Smooth muscle cell (in vitro differentiated cells): Measurements from ENCODE around the gene PEX11A. TPM values are rescaled to one million over a fixed set of nuclear protein-coding genes. Genes with fewer than 3 reads are reported as not detected.

ENCODE experiments used
- DNase-seq: peaks from one replicate; lab custom pipeline; 2025; ENCODE audit not compliant: unreplicated experiment; lab: John Stamatoyannopoulos, UW
- H2AFZ ChIP-seq: fragments of 200-600 bp; sonication (generic); 2 replicates; pipeline ENCODE4 v1.6.0; 2016; ENCODE audit warnings: antibody characterized with exemption, low read depth, mild to moderate bottlenecking
- H3F3A ChIP-seq: fragments of 200-600 bp; sonication (generic); 2 replicates; pipeline ENCODE4 v1.6.0; 2017; ENCODE audit warnings: antibody characterized with exemption, low read depth
- H3K27ac ChIP-seq: fragments of 200-600 bp; sonication (generic); 2 replicates; pipeline ENCODE4 v1.5.1; 2016; ENCODE audit warnings: low read depth, mild to moderate bottlenecking
- H3K27me3 ChIP-seq: fragments of 200-600 bp; sonication (generic); 2 replicates; pipeline ENCODE4 v1.6.1; 2016; ENCODE audit warnings: low read depth, mild to moderate bottlenecking
- H3K36me3 ChIP-seq: fragments of 200-600 bp; sonication (generic); 2 replicates; pipeline ENCODE4 v1.5.1; 2016; ENCODE audit warnings: low read depth
- H3K4me1 ChIP-seq: fragments of 200-600 bp; sonication (generic); 2 replicates; pipeline ENCODE4 v1.5.1; 2016; ENCODE audit warnings: low read depth
- H3K4me2 ChIP-seq: fragments of 200-600 bp; sonication (generic); 2 replicates; pipeline ENCODE4 v1.6.0; 2016; ENCODE audit warnings: mild to moderate bottlenecking
- H3K4me3 ChIP-seq: fragments of 200-600 bp; sonication (generic); 2 replicates; pipeline ENCODE4 v1.5.1; 2016; ENCODE audit warnings: mild to moderate bottlenecking
- H3K79me2 ChIP-seq: fragments of 200-600 bp; sonication (generic); 2 replicates; pipeline ENCODE4 v1.6.0; 2016; ENCODE audit warnings: low read depth, mild to moderate bottlenecking
- H3K9ac ChIP-seq: fragments of 200-600 bp; sonication (generic); 2 replicates; pipeline ENCODE4 v1.6.0; 2016; ENCODE audit warnings: low read depth
- H3K9me3 ChIP-seq: fragments of 200-600 bp; sonication (generic); replicated peaks from 2 replicates; pipeline ENCODE4 v1.5.1; 2016; ENCODE audit warnings: low read depth
- H4K20me1 ChIP-seq: fragments of 200-600 bp; sonication (generic); 2 replicates; pipeline ENCODE4 v1.6.0; 2016; ENCODE audit warnings: low read depth
- WGBS: methylation state at CpG from one replicate; pipeline ENCODE4 v1.1.7; 2016; ENCODE audit warnings: low lambda C conversion rate; 5-methylcytosine and 5-hydroxymethylcytosine counted together
- polyA plus RNA-seq: library from polyadenylated mRNA; unstranded; fragments of >200 nt; fragmentation: Nextera tagmentation; extraction: Ambion mirVana; gene quantifications from 2 replicates; pipeline ENCODE4 v1.2.1, GENCODE V29; 2016
- total RNA-seq: library from RNA; depleted of rRNA; stranded (reverse); fragments of >200 nt; gene quantifications from 2 replicates; pipeline ENCODE4 v1.2.3, GENCODE V29; 2014
- TF ChIP-seq, protein P1 (sequence below): fragments of 200-600 bp; sonication (generic); IDR thresholded peaks from 2 replicates; pipeline ENCODE4 v1.5.1; 2017; ENCODE audit warnings: borderline replicate concordance, mild to moderate bottlenecking, antibody characterized with exemption; ENCODE audit not compliant: insufficient read depth, poor library complexity, severe bottlenecking

PEX11A gene
- total and polyA plus RNA-seq, 2 experiments from 2014 or later, result 3.8 to 4.7 TPM

- Histone ChIP-seq H3K9ac (no peak overlapping the region), H3K27me3 (no peaks in the 10 kb centered on the region), H2AFZ (no peak overlapping the region), H3F3A (no peaks in the 10 kb centered on the region), H3K9me3 (no peaks in the 10 kb centered on the region), H3K79me2 (no peaks in the 10 kb centered on the region), H3K36me3 (no peaks in the 10 kb centered on the region), H3K4me2 (no peak overlapping the region), H3K4me1 (no peaks in the 10 kb centered on the region), H4K20me1 (no peaks in the 10 kb centered on the region), H3K27ac (no peak overlapping the region), H3K4me3 (no peak overlapping the region)
- TF ChIP-seq, protein P1, sequence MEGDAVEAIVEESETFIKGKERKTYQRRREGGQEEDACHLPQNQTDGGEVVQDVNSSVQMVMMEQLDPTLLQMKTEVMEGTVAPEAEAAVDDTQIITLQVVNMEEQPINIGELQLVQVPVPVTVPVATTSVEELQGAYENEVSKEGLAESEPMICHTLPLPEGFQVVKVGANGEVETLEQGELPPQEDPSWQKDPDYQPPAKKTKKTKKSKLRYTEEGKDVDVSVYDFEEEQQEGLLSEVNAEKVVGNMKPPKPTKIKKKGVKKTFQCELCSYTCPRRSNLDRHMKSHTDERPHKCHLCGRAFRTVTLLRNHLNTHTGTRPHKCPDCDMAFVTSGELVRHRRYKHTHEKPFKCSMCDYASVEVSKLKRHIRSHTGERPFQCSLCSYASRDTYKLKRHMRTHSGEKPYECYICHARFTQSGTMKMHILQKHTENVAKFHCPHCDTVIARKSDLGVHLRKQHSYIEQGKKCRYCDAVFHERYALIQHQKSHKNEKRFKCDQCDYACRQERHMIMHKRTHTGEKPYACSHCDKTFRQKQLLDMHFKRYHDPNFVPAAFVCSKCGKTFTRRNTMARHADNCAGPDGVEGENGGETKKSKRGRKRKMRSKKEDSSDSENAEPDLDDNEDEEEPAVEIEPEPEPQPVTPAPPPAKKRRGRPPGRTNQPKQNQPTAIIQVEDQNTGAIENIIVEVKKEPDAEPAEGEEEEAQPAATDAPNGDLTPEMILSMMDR, result peak; percentile 40
- 50% methylated on average over 12 of the region's 12 CpGs for WGBS
- DNase-seq, result no peak
Observed at GRCh38 chr15:89673165-89673512, 17.4 kb downstream of the PEX11A start.

- Histone ChIP-seq H3K9me3 (no peaks in the 10 kb centered on the region), H3F3A (no peaks in the 10 kb centered on the region), H3K4me2 (no peak overlapping the region), H3K36me3 (no peaks in the 10 kb centered on the region), H3K4me1 (no peaks in the 10 kb centered on the region), H3K9ac (no peak overlapping the region), H4K20me1 (no peaks in the 10 kb centered on the region), H3K27me3 (no peaks in the 10 kb centered on the region), H3K27ac (no peak overlapping the region), H3K4me3 (no peak overlapping the region), H3K79me2 (no peaks in the 10 kb centered on the region), H2AFZ (no peak overlapping the region)
- DNase-seq, result no peak
- TF ChIP-seq, protein P1, result no peak
- 69% methylated on average over 12 of the region's 12 CpGs for WGBS
Observed at GRCh38 chr15:89672221-89673164, 18.1 kb downstream of the PEX11A start.

DNA sequence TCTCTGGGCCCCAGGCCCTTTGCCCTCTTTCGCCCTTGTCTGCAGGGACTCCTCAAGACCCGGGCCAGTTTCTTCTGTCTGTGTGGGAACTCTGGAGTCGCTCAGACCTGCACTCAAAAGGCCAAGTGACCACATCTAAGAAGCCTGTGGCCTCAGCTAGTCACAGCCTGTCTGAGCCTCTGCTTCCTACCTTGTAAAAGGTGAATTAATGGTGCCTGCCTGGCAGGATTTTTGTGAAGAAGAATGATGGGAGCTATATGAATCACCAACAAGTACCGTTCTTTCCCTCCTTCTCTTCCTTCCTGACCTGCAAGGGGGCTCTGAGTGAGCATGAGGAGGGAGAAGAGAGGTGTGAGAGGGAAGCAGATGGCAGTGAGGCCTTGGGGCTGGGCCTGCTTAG lies 18.9 kb downstream of the PEX11A start:
- DNase-seq, result no peak
- Histone ChIP-seq H3K9ac (no peak overlapping the region), H3K4me1 (no peaks in the 10 kb centered on the region), H2AFZ (no peak overlapping the region), H3K4me3 (no peak overlapping the region), H3F3A (no peaks in the 10 kb centered on the region), H3K79me2 (no peaks in the 10 kb centered on the region), H3K36me3 (no peaks in the 10 kb centered on the region), H3K4me2 (no peak overlapping the region), H3K27ac (no peak overlapping the region), H4K20me1 (no peaks in the 10 kb centered on the region), H3K27me3 (no peaks in the 10 kb centered on the region), H3K9me3 (no peaks in the 10 kb centered on the region)
- TF ChIP-seq, protein P1, result no peak
- WGBS, result 40% methylated on average over 4 of the region's 4 CpGs
